Keratinocyte (primary cell): Measurements from ENCODE around the gene PLEKHG4. TPM values are rescaled to one million over a fixed set of nuclear protein-coding genes. Genes with fewer than 3 reads are reported as not detected.

ENCODE experiments used
- DNase-seq: peaks from one replicate; pipeline ENCODE4 v3.0.0-alpha.2; 2011; ENCODE audit warnings: low read depth, missing footprints, low spot score
- FAIRE-seq: peaks from 2 replicates; lab custom pipeline; 2011; peaks lifted over from hg19 to GRCh38; lab: Jason Lieb, UNC
- H2AFZ ChIP-seq: 2 replicates; pipeline ENCODE4 v1.6.0; 2012; ENCODE audit warnings: low read length, control low read depth, inconsistent platforms; ENCODE audit not compliant: control insufficient read depth
- H3K27ac ChIP-seq: 2 replicates; pipeline ENCODE4 v1.5.1; 2011; ENCODE audit warnings: low read length; ENCODE audit not compliant: control insufficient read depth, insufficient read depth
- H3K27me3 ChIP-seq: 3 replicates; pipeline ENCODE4 v1.6.0; 2011; ENCODE audit warnings: low read length; ENCODE audit not compliant: control insufficient read depth, insufficient read depth; ENCODE audit errors: extremely low read depth
- H3K36me3 ChIP-seq, 2 experiments: 2 replicates in 1 of 2; 3 replicates in 1 of 2; pipeline ENCODE4 v1.5.1; 2011; ENCODE audit warnings: low read length in 2 of 2, mild to moderate bottlenecking in 1 of 2; ENCODE audit not compliant: control insufficient read depth in 2 of 2, insufficient read depth in 2 of 2; ENCODE audit errors: extremely low read depth in 1 of 2
- H3K4me1 ChIP-seq: 3 replicates; pipeline ENCODE4 v1.5.1; 2011; ENCODE audit warnings: low read length; ENCODE audit not compliant: control insufficient read depth, insufficient read depth; ENCODE audit errors: extremely low read depth
- H3K4me2 ChIP-seq: 3 replicates; pipeline ENCODE4 v1.6.0; 2011; ENCODE audit warnings: low read depth, low read length; ENCODE audit not compliant: control insufficient read depth, insufficient read depth; ENCODE audit errors: extremely low read depth
- H3K4me3 ChIP-seq, 3 experiments: fragments of 200-600 bp in 1 of 3; sonication (generic) in 1 of 3; 2 replicates in 2 of 3; 3 replicates in 1 of 3; pipeline ENCODE4 v1.5.1; 2011 to 2016; ENCODE audit warnings: low read length in 3 of 3, mild to moderate bottlenecking in 3 of 3, control low read depth in 2 of 3, inconsistent platforms in 1 of 3, low read depth in 1 of 3, mixed read lengths in 1 of 3, mixed run types in 1 of 3, moderate library complexity in 1 of 3; ENCODE audit not compliant: control insufficient read depth in 2 of 3, insufficient read depth in 2 of 3; ENCODE audit errors: extremely low read depth in 1 of 3
- H3K79me2 ChIP-seq: 2 replicates; pipeline ENCODE4 v1.6.0; 2012; ENCODE audit warnings: low read length; ENCODE audit not compliant: control insufficient read depth, insufficient read depth
- H3K9ac ChIP-seq: 3 replicates; pipeline ENCODE4 v1.6.0; 2011; ENCODE audit warnings: low read length; ENCODE audit not compliant: control insufficient read depth, insufficient read depth; ENCODE audit errors: extremely low read depth
- H3K9me1 ChIP-seq: 3 replicates; pipeline ENCODE4 v1.6.0; 2011; ENCODE audit warnings: low read length; ENCODE audit not compliant: control insufficient read depth, insufficient read depth; ENCODE audit errors: extremely low read depth
- H3K9me3 ChIP-seq: 2 replicates; pipeline ENCODE4 v1.5.1; 2012; ENCODE audit warnings: low read depth, low read length; ENCODE audit not compliant: control insufficient read depth
- H4K20me1 ChIP-seq: 3 replicates; pipeline ENCODE4 v1.6.0; 2011; ENCODE audit warnings: low read length; ENCODE audit not compliant: control insufficient read depth, insufficient read depth; ENCODE audit errors: extremely low read depth
- CTCF ChIP-seq, 3 experiments: IDR thresholded peaks in 1 of 3; conservative IDR thresholded peaks in 1 of 3; optimal IDR thresholded peaks in 1 of 3; 2 replicates in 2 of 3; 3 replicates in 1 of 3; pipeline versions ENCODE3 to v1.5.1; 2011; ENCODE audit warnings: low read length in 3 of 3, mild to moderate bottlenecking in 3 of 3, moderate library complexity in 2 of 3, control low read depth in 1 of 3, inconsistent platforms in 1 of 3; ENCODE audit not compliant: insufficient read depth in 2 of 3; ENCODE audit errors: extremely low read depth in 1 of 3
- EZH2 ChIP-seq: IDR thresholded peaks from one replicate; pipeline ENCODE4 v1.6.1; 2012; ENCODE audit warnings: inconsistent platforms, mild to moderate bottlenecking, low read length, moderate library complexity
- dilution Hi-C: fragments of 300-500 bp; cut with MboI; formaldehyde crosslinking; loops from one replicate; pipeline ENCODE4 v1.7.0; 2020; ENCODE audit warnings: low sequenced_read_pairs; ENCODE audit not compliant: extremely low pct_ligation_motif_present
- polyA plus RNA-seq, 5 experiments: library from polyadenylated mRNA; depleted of rRNA in 3 of 5; stranded (reverse) in 3 of 5; stranded (forward) in 1 of 5; unstranded in 1 of 5; fragments of >200 nt; gene quantifications; 1 replicate in 1 of 5; 2 replicates in 3 of 5; 3 replicates in 1 of 5; pipeline versions ENCODE4 v1.2.1 to v1.2.3, GENCODE V29; 2011 to 2012; ENCODE audit warnings: missing spikeins in 2 of 5, low read depth in 1 of 5, low replicate concordance in 1 of 5

PLEKHG4 gene
- polyA plus RNA-seq, 1 donor (not counting 4 experiments of a cell fraction or from before 2014, with no cell fraction given), result 1.3 TPM

DNA sequence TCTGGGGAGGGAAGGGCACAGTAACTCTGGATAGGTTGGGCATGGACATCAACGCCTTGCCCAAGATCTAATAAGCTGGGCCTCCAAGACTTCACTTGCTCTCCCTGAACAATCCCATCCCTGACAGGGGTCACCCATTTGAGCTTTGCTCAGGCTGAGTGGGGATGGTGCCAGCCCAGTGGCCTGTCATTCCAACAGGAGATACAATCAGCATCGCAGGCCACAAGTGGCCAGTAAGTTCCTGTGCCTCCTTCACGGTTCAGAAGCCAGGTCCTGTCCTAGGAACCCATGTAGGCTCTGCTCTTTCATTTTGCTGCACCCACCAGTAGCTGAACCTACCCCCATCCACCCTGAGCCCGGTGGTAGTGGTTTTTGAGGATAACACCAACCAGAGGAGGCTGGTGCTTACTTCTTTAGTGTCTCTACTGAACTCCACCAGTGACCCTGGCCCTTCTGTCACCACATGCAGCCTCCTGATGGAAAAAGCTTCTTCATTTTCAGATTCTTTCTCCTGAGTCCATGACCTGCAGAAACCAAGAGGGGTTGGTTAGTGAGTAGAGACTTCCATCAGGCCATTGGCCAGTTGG lies 14.9 kb downstream of the PLEKHG4 start:
- no peaks in the 10 kb centered on the region for H3K9me1 ChIP-seq
- no peaks in the 10 kb centered on the region for H4K20me1 ChIP-seq
- no peaks in the 10 kb centered on the region for H3K36me3 ChIP-seq
- DNase-seq (no peak), FAIRE-seq (no peak)
- no peak overlapping the region for H2AFZ ChIP-seq
- no peak overlapping the region for H3K4me2 ChIP-seq
- dilution Hi-C loops, result no loop called here
- no peak overlapping the region for H3K9ac ChIP-seq
- H3K27me3 ChIP-seq, result peaks cover 45% of the 10 kb centered on the region
- H3K27ac ChIP-seq, result no peak overlapping the region
- H3K4me1 ChIP-seq, result no peaks in the 10 kb centered on the region
- no peaks in the 10 kb centered on the region for H3K79me2 ChIP-seq
- H3K9me3 ChIP-seq, result no peaks in the 10 kb centered on the region
- no peak overlapping the region for H3K4me3 ChIP-seq
- TF ChIP-seq EZH2 (no peak), CTCF (optimal IDR thresholded peaks at IDR 0.05 in 1 of 3, IDR thresholded peaks at IDR 0.05 in 1 of 3, conservative IDR thresholded peaks at IDR 0.05 in 1 of 3; ENCODE audit: extremely low read depth in 1 of 3, insufficient read depth in 2 of 3, low read length in 3 of 3) (no peak)

DNA sequence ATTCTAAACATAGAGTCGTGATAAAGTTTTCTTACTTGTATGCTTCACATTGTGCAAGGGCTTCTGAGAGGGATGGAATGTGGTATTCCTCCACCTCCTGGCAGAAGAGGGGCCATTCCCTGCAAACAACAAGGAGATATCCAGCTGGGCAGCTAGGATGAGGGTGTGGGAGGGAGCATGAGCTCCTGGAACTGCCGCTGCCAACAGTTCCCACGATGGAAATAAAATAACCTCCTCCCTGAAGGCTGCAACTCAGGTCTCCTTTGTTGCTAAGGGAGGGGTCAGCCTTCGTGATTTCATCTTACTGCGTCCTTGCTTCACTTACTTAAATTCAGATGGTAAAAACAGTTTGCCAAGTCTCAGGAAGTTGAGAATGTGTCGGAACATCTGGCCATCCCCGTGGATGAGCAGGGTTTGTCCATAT lies 15.6 kb downstream of the PLEKHG4 start:
- Histone ChIP-seq H4K20me1 (no peaks in the 10 kb centered on the region), H3K4me2 (no peak overlapping the region), H3K9ac (no peak overlapping the region), H3K4me1 (no peaks in the 10 kb centered on the region), H3K9me3 (no peaks in the 10 kb centered on the region), H3K79me2 (no peaks in the 10 kb centered on the region), H3K36me3 (no peaks in the 10 kb centered on the region), H3K4me3 (no peak overlapping the region), H3K9me1 (no peaks in the 10 kb centered on the region), H3K27ac (no peak overlapping the region), H2AFZ (no peak overlapping the region), H3K27me3 (peaks cover 48% of the 10 kb centered on the region)
- DNase-seq, result no peak
- dilution Hi-C loops, result no loop called here
- no peak for FAIRE-seq
- TF ChIP-seq EZH2 (no peak), CTCF (optimal IDR thresholded peaks at IDR 0.05 in 1 of 3, IDR thresholded peaks at IDR 0.05 in 1 of 3, conservative IDR thresholded peaks at IDR 0.05 in 1 of 3; ENCODE audit: extremely low read depth in 1 of 3, insufficient read depth in 2 of 3, low read length in 3 of 3) (no peak)
